Jurkat, Clone E6-1 (cell line): ENCODE data around the gene MAPT.

Experiments used
- DNase-seq: peaks from one replicate; pipeline ENCODE4 v3.0.0-alpha.2; 2011; ENCODE audit warnings: low read depth, low spot score
- H3K4me3 ChIP-seq: 2 replicates; pipeline ENCODE4 v1.5.1; 2011; ENCODE audit warnings: mild to moderate bottlenecking, low read length, control low read depth, moderate library complexity

Gene MAPT

GRCh38 chr17:46028981-46029565 is 134.7 kb downstream of the MAPT start:
- no peak for DNase-seq
- H3K4me3 ChIP-seq = no peak overlapping the region

GRCh38 chr17:46029627-46030026 is 135.3 kb downstream of the MAPT start:
- no peak overlapping the region for H3K4me3 ChIP-seq
- DNase-seq = no peak

GRCh38 chr17:46030752-46031151 is 136.4 kb downstream of the MAPT start:
- no peak for DNase-seq
- H3K4me3 ChIP-seq = no peak overlapping the region

- H3K4me3 ChIP-seq = no peak overlapping the region
- no peak for DNase-seq
Observed at GRCh38 chr17:46031440-46031839, 137.1 kb downstream of the MAPT start.

- DNase-seq = no peak
- H3K4me3 ChIP-seq = no peak overlapping the region
Observed at GRCh38 chr17:46031920-46032319, 137.6 kb downstream of the MAPT start.

GRCh38 chr17:46032909-46033308 is 138.6 kb downstream of the MAPT start:
- DNase-seq = no peak
- H3K4me3 ChIP-seq = no peak overlapping the region

DNA sequence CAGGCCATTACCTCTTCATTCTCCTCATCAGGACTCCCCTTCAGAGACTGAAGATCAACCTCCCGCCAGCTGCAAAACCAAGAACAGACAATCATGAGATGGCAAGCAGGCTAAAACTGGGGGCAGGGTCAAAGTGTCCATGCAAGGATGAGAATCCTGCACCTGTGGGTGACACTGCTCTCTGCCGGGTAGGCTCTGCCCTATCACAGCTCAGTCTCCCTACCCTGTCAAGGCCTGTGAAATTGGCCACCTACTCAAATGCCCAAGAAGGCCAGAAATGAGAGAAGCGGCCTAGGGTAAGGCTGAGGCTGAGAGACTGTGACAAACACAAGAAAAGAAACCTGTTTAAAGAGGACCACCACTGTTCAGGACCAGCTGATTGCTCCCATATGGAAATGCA is 139.0 kb downstream of the MAPT start:
- H3K4me3 ChIP-seq = no peak overlapping the region
- DNase-seq = no peak

DNA sequence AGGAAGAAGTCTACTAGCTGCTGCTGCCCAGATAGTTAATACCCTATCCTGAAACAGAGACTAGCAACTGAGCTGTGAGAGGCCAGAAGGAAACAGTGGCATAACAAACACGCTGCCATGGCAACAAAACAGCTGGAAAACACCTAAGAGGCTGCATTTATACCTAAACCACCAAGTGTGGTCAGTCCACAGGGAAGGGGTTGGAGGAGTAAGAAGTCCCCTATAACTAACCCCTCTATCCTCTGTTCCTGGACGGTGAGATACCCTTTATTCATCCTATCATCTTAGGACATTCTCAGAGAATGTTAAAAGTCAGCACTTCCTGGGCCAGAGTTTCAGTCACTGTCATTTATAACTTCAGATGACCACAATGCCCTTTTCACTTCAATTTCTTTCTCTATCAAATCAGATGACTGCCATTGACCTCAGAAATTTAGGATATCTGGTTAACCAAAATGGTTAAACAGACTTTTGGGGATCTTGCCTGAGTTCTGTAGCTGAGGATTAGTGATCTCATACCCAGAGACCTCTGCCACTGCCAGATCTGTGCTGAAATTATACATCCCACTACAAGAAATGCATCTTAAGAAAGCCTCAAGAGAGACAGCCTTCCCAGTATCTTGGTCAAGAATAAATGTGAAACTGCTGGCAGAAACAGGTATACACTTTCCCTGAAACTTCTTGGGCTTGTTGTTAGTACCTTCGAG is 140.9 kb downstream of the MAPT start:
- no peak overlapping the region for H3K4me3 ChIP-seq
- DNase-seq = no peak

DNA sequence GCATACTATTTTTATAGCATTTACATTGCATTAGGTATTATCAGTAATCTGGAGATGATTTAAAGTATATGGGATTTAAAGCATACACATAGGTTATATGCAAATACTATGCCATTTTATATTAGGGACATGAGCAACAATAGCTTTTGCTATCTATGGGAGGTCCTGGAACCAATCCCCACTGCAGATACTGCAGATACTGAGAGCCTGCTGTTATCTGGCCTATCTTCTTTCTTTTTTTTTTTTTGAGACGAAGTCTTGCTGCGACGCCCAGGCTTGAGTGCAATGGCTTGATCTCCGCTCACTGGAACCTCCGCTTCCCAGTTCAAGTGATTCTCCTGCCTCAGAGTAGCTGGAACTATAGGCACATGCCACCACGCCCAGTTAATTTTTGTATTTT is 142.1 kb downstream of the MAPT start:
- H3K4me3 ChIP-seq = no peak overlapping the region
- no peak for DNase-seq

DNA sequence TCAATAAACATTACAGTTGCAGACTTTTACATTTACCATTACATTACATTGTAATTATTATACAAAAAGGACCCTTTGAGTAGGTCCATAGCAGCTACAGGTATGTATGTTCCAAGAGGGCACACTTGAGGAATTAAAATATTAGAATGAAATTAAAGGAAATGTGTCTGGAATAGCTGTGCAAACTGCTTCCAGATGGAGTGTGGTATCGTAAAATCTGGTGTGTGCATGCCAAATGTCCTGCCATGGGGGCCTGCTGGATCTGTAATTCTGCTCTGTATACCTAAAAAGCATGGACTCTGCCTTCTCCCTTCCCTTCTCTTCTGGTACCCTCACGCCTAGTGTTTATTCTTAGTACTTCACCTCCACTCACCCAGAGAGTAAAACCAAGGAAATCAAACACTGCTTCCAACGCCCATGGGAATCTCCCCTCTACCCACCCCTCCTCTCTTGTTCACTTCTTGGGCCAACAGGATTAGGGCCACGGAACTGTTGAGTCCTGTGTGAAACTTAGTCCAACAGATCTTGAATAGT is 143.4 kb downstream of the MAPT start:
- DNase-seq = no peak
- no peak overlapping the region for H3K4me3 ChIP-seq

GRCh38 chr17:46038414-46038813 is 144.1 kb downstream of the MAPT start:
- no peak for DNase-seq

DNA sequence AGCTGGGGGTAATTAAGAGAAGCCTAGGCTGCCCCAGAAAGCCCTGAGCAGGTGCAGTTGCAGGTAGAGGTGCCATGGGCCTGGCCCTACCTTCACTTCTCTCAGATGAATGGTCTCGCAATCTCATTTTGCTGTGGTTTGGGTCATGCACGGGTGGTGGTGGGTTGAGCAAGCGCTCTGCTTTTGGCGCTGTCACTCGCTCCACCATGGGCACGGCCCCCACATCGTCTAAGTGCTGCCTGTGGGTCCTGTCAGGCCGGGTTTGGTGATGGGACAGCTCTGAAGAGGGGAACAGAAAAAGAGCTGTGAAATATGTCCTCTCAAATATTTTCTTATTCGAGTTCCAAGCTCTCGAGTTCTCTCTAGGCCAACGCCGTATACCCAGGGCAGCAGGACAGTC is 144.6 kb downstream of the MAPT start:
- H3K4me3 ChIP-seq = no peak overlapping the region
- no peak for DNase-seq

More at GRCh38 chr17:46038414-46038813, 144.1 kb downstream of the MAPT start:
- no peak overlapping the region for H3K4me3 ChIP-seq

DNA sequence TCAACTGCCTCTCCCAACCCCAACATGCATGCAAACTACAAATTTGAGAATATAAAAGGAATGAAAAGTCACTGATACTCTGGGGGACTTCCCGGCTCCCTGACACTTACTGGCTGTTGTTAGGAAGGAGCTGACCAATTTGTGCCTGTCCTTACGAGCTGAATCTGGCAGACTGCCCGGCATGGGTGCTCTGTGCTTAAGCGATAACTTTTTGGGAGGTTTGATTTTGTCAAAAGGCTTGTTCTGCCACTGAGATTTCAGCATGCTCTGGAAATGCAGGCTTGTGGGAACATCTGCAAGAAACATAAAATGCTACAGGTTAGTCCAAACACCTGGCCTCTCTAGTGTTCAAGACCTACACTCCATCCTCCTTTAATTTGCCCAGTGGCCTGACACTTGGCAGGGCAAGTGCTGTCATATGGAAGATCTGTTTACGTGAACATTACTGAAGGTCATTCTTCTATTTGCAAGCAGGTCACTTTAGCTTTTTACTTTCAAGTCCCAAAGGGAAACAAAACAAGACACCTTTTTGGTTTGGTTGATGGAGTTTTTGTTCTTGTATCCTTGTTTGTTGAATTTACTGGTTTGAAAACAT is 145.3 kb downstream of the MAPT start:
- H3K4me3 ChIP-seq = no peak overlapping the region
- no peak for DNase-seq

DNA sequence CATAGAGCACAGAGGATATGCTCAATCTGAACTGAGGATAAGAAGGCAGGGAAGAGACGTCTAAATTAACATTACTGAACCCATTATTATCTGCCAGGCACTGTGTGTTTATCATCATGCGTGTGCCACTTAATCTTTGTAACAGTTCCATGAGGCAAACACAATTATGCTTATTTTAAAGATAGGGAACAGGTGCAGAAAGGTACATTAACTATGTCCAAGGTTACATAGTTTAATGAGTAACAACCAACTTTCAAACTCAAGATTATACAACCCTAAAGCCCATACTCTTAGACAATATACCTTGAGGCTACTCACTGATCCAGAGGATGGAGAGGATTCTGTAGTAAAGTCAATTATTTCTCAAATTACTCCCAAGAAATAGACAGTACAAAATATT is 147.9 kb downstream of the MAPT start:
- no peak overlapping the region for H3K4me3 ChIP-seq
- DNase-seq = no peak

GRCh38 chr17:46042925-46043324 is 148.6 kb downstream of the MAPT start:
- DNase-seq = no peak

GRCh38 chr17:46043606-46044005 is 149.3 kb downstream of the MAPT start:
- H3K4me3 ChIP-seq = no peak overlapping the region
- no peak for DNase-seq

More at GRCh38 chr17:46042925-46043324, 148.6 kb downstream of the MAPT start:
- no peak overlapping the region for H3K4me3 ChIP-seq

- peak; percentile 66 for DNase-seq
- no peak overlapping the region for H3K4me3 ChIP-seq
Observed at GRCh38 chr17:46044286-46044928, 150.1 kb downstream of the MAPT start.

GRCh38 chr17:46044989-46045388 is 150.6 kb downstream of the MAPT start:
- no peak overlapping the region for H3K4me3 ChIP-seq
- no peak for DNase-seq

DNA sequence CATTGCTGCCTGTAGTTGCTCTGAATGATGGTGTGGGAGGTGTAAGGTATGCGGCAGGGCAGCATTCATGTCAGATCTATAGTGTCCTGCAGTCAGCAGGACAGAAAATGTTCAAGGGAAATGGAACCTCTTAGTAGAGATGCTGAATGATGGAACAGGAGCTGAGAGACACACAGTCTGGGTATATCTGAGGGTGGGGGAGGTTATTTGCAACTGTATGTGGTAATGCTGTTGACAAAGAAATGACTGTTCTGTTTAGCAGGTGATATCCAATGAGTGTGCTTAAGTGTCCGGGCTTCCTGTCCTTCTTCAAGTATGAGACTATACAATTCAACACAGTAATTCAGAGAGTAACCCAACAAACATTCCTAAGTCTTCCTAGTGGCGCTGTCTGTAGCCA is 151.3 kb downstream of the MAPT start:
- H3K4me3 ChIP-seq = no peak overlapping the region
- DNase-seq = peak; percentile 20

- H3K4me3 ChIP-seq = no peak overlapping the region
- DNase-seq = no peak
Observed at GRCh38 chr17:46046957-46047356, 152.6 kb downstream of the MAPT start.
